PC-9 (cell line): Measurements from ENCODE around the gene DHRS13. TPM values are rescaled to one million over a fixed set of nuclear protein-coding genes. Genes with fewer than 3 reads are reported as not detected.

Experiments
- BruUV-seq: library from RNA; stranded (reverse); fragments of 400-500 nt; replicated peaks from 2 replicates; lab custom pipeline; 2021; lab: Mats Ljungman, UMichigan
- CTCF ChIA-PET: fragments of 300-600 bp; sonication (Branson Sonifier 250); formaldehyde crosslinking; loops from one replicate; lab custom pipeline; 2022; ENCODE audit warnings: antibody characterized with exemption; lab: Charles Lee
- POLR2A ChIA-PET: fragments of 300-600 bp; sonication (Branson Sonifier 250); formaldehyde crosslinking; loops from one replicate; lab custom pipeline; 2022; ENCODE audit warnings: antibody characterized with exemption; ENCODE audit not compliant: unreplicated experiment; lab: Charles Lee
- DNase-seq, 2 experiments: peaks; one replicate each; pipeline versions ENCODE4 v3.0.0 to v3.0.0-alpha.2; 2015 to 2022; ENCODE audit warnings: mixed read lengths in 1 of 2
- H2AFZ ChIP-seq: fragments of 200-600 bp; sonication (generic); 2 replicates; pipeline ENCODE4 v1.8.1; 2017; ENCODE audit warnings: antibody characterized with exemption
- H3F3A ChIP-seq: fragments of 200-600 bp; sonication (generic); 2 replicates; pipeline ENCODE4 v1.8.1; 2017; ENCODE audit warnings: antibody characterized with exemption, mild to moderate bottlenecking, low read depth; ENCODE audit not compliant: insufficient read depth
- H3K27ac ChIP-seq: fragments of 200-600 bp; sonication (generic); 2 replicates; pipeline ENCODE4 v1.6.1; 2016; ENCODE audit warnings: mixed run types
- H3K27me3 ChIP-seq: fragments of 200-600 bp; sonication (generic); 2 replicates; pipeline ENCODE4 v1.6.1; 2016; ENCODE audit warnings: low read depth, mixed run types; ENCODE audit not compliant: insufficient read depth
- H3K36me3 ChIP-seq: fragments of 200-600 bp; sonication (generic); 2 replicates; pipeline ENCODE4 v1.6.1; 2016; ENCODE audit warnings: low read depth, mixed run types
- H3K4me1 ChIP-seq: fragments of 200-600 bp; sonication (generic); replicated peaks from 2 replicates; pipeline ENCODE4 v1.6.1; 2016; ENCODE audit warnings: mixed run types; ENCODE audit not compliant: insufficient read depth
- H3K4me2 ChIP-seq: fragments of 200-600 bp; sonication (generic); 2 replicates; pipeline ENCODE4 v1.6.1; 2017; ENCODE audit warnings: mixed run types
- H3K4me3 ChIP-seq: fragments of 200-600 bp; sonication (generic); 2 replicates; pipeline ENCODE4 v1.6.1; 2016; ENCODE audit warnings: mixed run types
- H3K79me2 ChIP-seq: fragments of 200-600 bp; sonication (generic); 2 replicates; pipeline ENCODE4 v1.6.1; 2017; ENCODE audit warnings: low read depth, mixed run types
- H3K9me2 ChIP-seq: fragments of 200-600 bp; sonication (generic); 2 replicates; pipeline ENCODE4 v1.8.1; 2017; ENCODE audit warnings: mild to moderate bottlenecking; ENCODE audit not compliant: insufficient read depth
- H3K9me3 ChIP-seq: fragments of 200-600 bp; sonication (generic); 2 replicates; pipeline ENCODE4 v1.8.1; 2016; ENCODE audit warnings: low read depth; ENCODE audit not compliant: insufficient read depth
- H4K20me1 ChIP-seq: fragments of 200-600 bp; sonication (generic); 2 replicates; pipeline ENCODE4 v1.8.1; 2017; ENCODE audit not compliant: insufficient read depth
- CTCF ChIP-seq: fragments of 200-600 bp; sonication (generic); conservative IDR thresholded peaks from 2 replicates; pipeline ENCODE4 v1.6.1; 2017; ENCODE audit warnings: mixed run types, antibody characterized with exemption, mild to moderate bottlenecking, moderate library complexity
- EZH2 ChIP-seq: fragments of 200-600 bp; sonication (generic); IDR thresholded peaks from 2 replicates; pipeline ENCODE4 v1.8.0; 2017; ENCODE audit warnings: antibody characterized with exemption, low read depth
- intact Hi-C: fragments of 100-400 bp; cut with micrococcal nuclease; formaldehyde crosslinking; loops from one replicate; pipeline ENCODE4 v1.10.0; 2022; ENCODE audit not compliant: unreplicated experiment
- total RNA-seq: library from RNA; stranded (reverse); gene quantifications from 2 replicates; pipeline ENCODE4 v1.2.3, GENCODE V29; 2021

DHRS13 gene
- total RNA-seq, 1 experiment from 2014 or later: 15.8 TPM

- ChIA-PET CTCF (no interaction called here), POLR2A (no interaction called here)
- Histone ChIP-seq H2AFZ (no peak overlapping the region), H3F3A (peaks cover 6% of the 10 kb centered on the region; the same call in 1 of the 2 replicates), H3K9me2 (no peaks in the 10 kb centered on the region), H3K79me2 (no peaks in the 10 kb centered on the region), H3K4me2 (no peak overlapping the region), H3K27ac (no peak overlapping the region), H3K4me3 (no peak overlapping the region), H3K9me3 (no peaks in the 10 kb centered on the region), H3K27me3 (no peaks in the 10 kb centered on the region), H3K4me1 (peaks cover 9% of the 10 kb centered on the region; the same call in 1 of the 2 replicates), H3K36me3 (no peaks in the 10 kb centered on the region), H4K20me1 (no peaks in the 10 kb centered on the region)
- no TSS peak for BruUV-seq
- intact Hi-C loops: no loop called here
- no peak for TF ChIP-seq EZH2
- TF ChIP-seq CTCF: no peak
- DNase-seq: no peak
Measured at GRCh38 chr17:28874750-28875149, 28.1 kb downstream of the DHRS13 start.

- intact Hi-C loops: no loop called here
- POLR2A ChIA-PET: no interaction called here
- no TSS peak for BruUV-seq
Measured at GRCh38 chr17:28873839-28874238, 29.0 kb downstream of the DHRS13 start.

GRCh38 chr17:28871056-28871579, 31.8 kb downstream of the DHRS13 start:
- Histone ChIP-seq H3K4me3 (no peak overlapping the region), H3K79me2 (no peaks in the 10 kb centered on the region), H4K20me1 (no peaks in the 10 kb centered on the region), H2AFZ (no peak overlapping the region), H3F3A (no peaks in the 10 kb centered on the region), H3K4me1 (peaks cover 7% of the 10 kb centered on the region; the same call in 1 of the 2 replicates), H3K4me2 (no peak overlapping the region), H3K9me2 (no peaks in the 10 kb centered on the region), H3K9me3 (no peaks in the 10 kb centered on the region), H3K27ac (no peak overlapping the region), H3K27me3 (no peaks in the 10 kb centered on the region), H3K36me3 (no peaks in the 10 kb centered on the region)
- POLR2A ChIA-PET: interaction anchor here (0.6 kb wide), 1 partner anchor 160 kb away, joined by 3 read pairs; no protein-coding TSS in a partner anchor
- BruUV-seq: no TSS peak
- no peak for DNase-seq
- TF ChIP-seq EZH2: no peak
- no peak for TF ChIP-seq CTCF
- intact Hi-C loops: no loop called here
- CTCF ChIA-PET: no interaction called here

More at GRCh38 chr17:28873839-28874238, 29.0 kb downstream of the DHRS13 start:
- Histone ChIP-seq H3K27me3 (no peaks in the 10 kb centered on the region), H3K79me2 (no peaks in the 10 kb centered on the region), H2AFZ (no peak overlapping the region), H3K4me3 (no peak overlapping the region), H3K9me3 (no peaks in the 10 kb centered on the region), H3K36me3 (no peaks in the 10 kb centered on the region), H3F3A (peaks cover 5% of the 10 kb centered on the region; the same call in 1 of the 2 replicates), H4K20me1 (no peaks in the 10 kb centered on the region), H3K4me2 (no peak overlapping the region), H3K4me1 (peaks cover 9% of the 10 kb centered on the region; the same call in 1 of the 2 replicates), H3K27ac (no peak overlapping the region), H3K9me2 (no peaks in the 10 kb centered on the region)
- no peak for DNase-seq
- TF ChIP-seq CTCF: no peak
- TF ChIP-seq EZH2: no peak
- CTCF ChIA-PET: no interaction called here
